A549 (cell line): ENCODE data around the gene PRSS2. TPM values are rescaled to one million over a fixed set of nuclear protein-coding genes. Genes with fewer than 3 reads are reported as not detected.

ENCODE experiments used
- ATAC-seq, 2 experiments: fragments of 200-7000 bp in 1 of 2; fragments of >200 bp in 1 of 2; cut with Nextera tagmentation in 1 of 2; cut with Tn5 transposase in 1 of 2; 3 replicates each; pipeline versions ENCODE4 v1.8.0 to v1.9.1; 2018 to 2020; ENCODE audit warnings: mild to moderate bottlenecking in 1 of 2, moderate library complexity in 1 of 2
- CTCF ChIA-PET: fragments of 300-600 bp; sonication (Branson Sonifier 250); formaldehyde crosslinking; extraction: SDS; loops from one replicate; lab custom pipeline; 2021; ENCODE audit warnings: antibody characterized with exemption, inconsistent platforms; lab: Yijun Ruan, JAX
- POLR2A ChIA-PET: fragments of 350-600 bp; formaldehyde crosslinking; extraction: SDS; loops from one replicate; lab custom pipeline; 2021; ENCODE audit warnings: antibody characterized with exemption, inconsistent platforms; lab: Yijun Ruan, JAX
- DNase-seq, 2 experiments: peaks; one replicate each; pipeline versions ENCODE4 v3.0.0 to v3.0.0-alpha.2; 2011 to 2016; ENCODE audit warnings: low read depth in 1 of 2, low spot score in 1 of 2
- FAIRE-seq: peaks from 2 replicates; lab custom pipeline; 2011; peaks lifted over from hg19 to GRCh38; lab: Jason Lieb, UNC
- H3K27ac ChIP-seq, 2 experiments: fragments of >200 bp; sonication (Bioruptor Twin); formaldehyde crosslinking; 3 replicates each; pipeline ENCODE4 v1.5.1; 2016 to 2017
- H3K4me1 ChIP-seq: fragments of >200 bp; sonication (Bioruptor Twin); formaldehyde crosslinking; 3 replicates; pipeline ENCODE4 v1.6.1; 2016
- H3K4me2 ChIP-seq: fragments of >200 bp; sonication (Bioruptor Twin); formaldehyde crosslinking; 3 replicates; pipeline ENCODE4 v1.6.1; 2016
- H3K4me3 ChIP-seq: fragments of >200 bp; sonication (Bioruptor Twin); formaldehyde crosslinking; 3 replicates; pipeline ENCODE4 v1.5.1; 2016
- H3K9me3 ChIP-seq: fragments of >200 bp; sonication (Bioruptor Twin); formaldehyde crosslinking; 3 replicates; pipeline ENCODE4 v1.6.1; 2016
- BCL3 ChIP-seq: fragments of >200 bp; sonication (Bioruptor Twin); formaldehyde crosslinking; IDR thresholded peaks from 3 replicates; pipeline ENCODE4 v1.6.1; 2016
- CBX2 ChIP-seq: fragments of 200-600 bp; sonication (generic); IDR thresholded peaks from 2 replicates; pipeline ENCODE4 v1.6.1; 2016; ENCODE audit warnings: low read depth, mild to moderate bottlenecking, borderline replicate concordance
- E2F6 ChIP-seq: IDR thresholded peaks from 2 replicates; pipeline ENCODE4 v1.6.1; 2012; ENCODE audit warnings: low read depth, borderline replicate concordance
- EHF ChIP-seq: fragments of 250-450 bp; sonication (Bioruptor Pico); IDR thresholded peaks from 2 replicates; pipeline ENCODE4 v1.5.0; 2020; ENCODE audit warnings: mild to moderate bottlenecking
- EHMT2 ChIP-seq: fragments of 200-600 bp; sonication (generic); IDR thresholded peaks from 2 replicates; pipeline ENCODE4 v1.6.1; 2016; ENCODE audit warnings: antibody characterized with exemption, low read depth, mild to moderate bottlenecking, moderate library complexity
- ESRRA ChIP-seq: fragments of 150-350 bp; IDR thresholded peaks from 2 replicates; pipeline ENCODE4 v1.6.1; 2014; ENCODE audit warnings: mild to moderate bottlenecking, low read length, borderline replicate concordance
- FOXS1 ChIP-seq: fragments of 250-450 bp; sonication (Bioruptor Pico); IDR thresholded peaks from 2 replicates; pipeline ENCODE4 v1.5.0; 2020; ENCODE audit warnings: mild to moderate bottlenecking, moderate library complexity
- GATA3 ChIP-seq: IDR thresholded peaks from 2 replicates; pipeline ENCODE4 v1.6.1; 2012; ENCODE audit warnings: borderline replicate concordance
- HDAC2 ChIP-seq: fragments of 200-600 bp; sonication (generic); IDR thresholded peaks from 2 replicates; pipeline ENCODE4 v1.6.1; 2016
- HEYL ChIP-seq: fragments of 250-450 bp; sonication (Bioruptor Pico); IDR thresholded peaks from 2 replicates; pipeline ENCODE4 v1.8.0; 2021; ENCODE audit warnings: mild to moderate bottlenecking, moderate library complexity
- HMGXB4 ChIP-seq: fragments of 250-450 bp; sonication (Bioruptor Pico); IDR thresholded peaks from 2 replicates; pipeline ENCODE4 v1.5.0; 2021; ENCODE audit warnings: mild to moderate bottlenecking, moderate library complexity, borderline replicate concordance
- HOXA7 ChIP-seq: fragments of 250-450 bp; sonication (Bioruptor Pico); IDR thresholded peaks from 2 replicates; pipeline ENCODE4 v1.5.0; 2020; ENCODE audit warnings: mild to moderate bottlenecking, moderate library complexity
- JUN ChIP-seq, 2 experiments: fragments of >200 bp; sonication (Bioruptor Twin); formaldehyde crosslinking; IDR thresholded peaks; 2 replicates in 1 of 2; 3 replicates in 1 of 2; pipeline ENCODE4 v1.6.1; 2016 to 2017
- JUNB ChIP-seq: fragments of >200 bp; sonication (Bioruptor Twin); formaldehyde crosslinking; IDR thresholded peaks from 2 replicates; pipeline ENCODE4 v1.6.1; 2016
- KDM1A ChIP-seq: fragments of 200-600 bp; sonication (generic); IDR thresholded peaks from 2 replicates; pipeline ENCODE4 v1.6.1; 2016; ENCODE audit warnings: low read depth, mild to moderate bottlenecking
- KDM5A ChIP-seq: fragments of 200-600 bp; sonication (generic); IDR thresholded peaks from 2 replicates; pipeline ENCODE4 v1.6.1; 2016; ENCODE audit warnings: antibody characterized with exemption, mild to moderate bottlenecking
- MAFK ChIP-seq: fragments of 450-650 bp; IDR thresholded peaks from 2 replicates; pipeline ENCODE4 v1.6.1; 2014; ENCODE audit not compliant: partially characterized antibody
- POLR2AphosphoS2 ChIP-seq: conservative IDR thresholded peaks from 2 replicates; pipeline ENCODE4 v1.6.1; 2012; ENCODE audit warnings: low read length, improper control_type of control experiment, inconsistent platforms
- RARB ChIP-seq: fragments of 250-450 bp; sonication (Bioruptor Pico); IDR thresholded peaks from 2 replicates; pipeline ENCODE4 v1.8.0; 2021; ENCODE audit warnings: mild to moderate bottlenecking, moderate library complexity
- RCOR1 ChIP-seq: fragments of 150-350 bp; IDR thresholded peaks from 2 replicates; pipeline ENCODE4 v1.6.1; 2014; ENCODE audit warnings: antibody characterized with exemption, low read length, low read depth
- RNF2 ChIP-seq: fragments of 200-600 bp; sonication (generic); IDR thresholded peaks from 2 replicates; pipeline ENCODE4 v1.6.1; 2016; ENCODE audit warnings: low read depth, mild to moderate bottlenecking, antibody characterized with exemption, moderate library complexity, borderline replicate concordance
- SMC3 ChIP-seq: fragments of >200 bp; sonication (Bioruptor Twin); formaldehyde crosslinking; IDR thresholded peaks from 3 replicates; pipeline ENCODE4 v1.6.1; 2018; ENCODE audit warnings: inconsistent platforms
- TP53 ChIP-seq: fragments of 250-450 bp; sonication (Bioruptor Pico); IDR thresholded peaks from 2 replicates; pipeline ENCODE4 v1.5.0; 2021; ENCODE audit warnings: mild to moderate bottlenecking, moderate library complexity
- USF2 ChIP-seq: fragments of 450-650 bp; IDR thresholded peaks from 2 replicates; pipeline ENCODE4 v1.6.1; 2014; ENCODE audit warnings: antibody characterized with exemption
- ZC3H11A ChIP-seq: fragments of 450-650 bp; IDR thresholded peaks from 2 replicates; pipeline ENCODE4 v1.6.1; 2014; ENCODE audit warnings: antibody characterized with exemption, mild to moderate bottlenecking
- ZSCAN20 ChIP-seq: fragments of 250-450 bp; sonication (Bioruptor Pico); IDR thresholded peaks from 2 replicates; pipeline ENCODE4 v1.8.0; 2022; ENCODE audit warnings: mild to moderate bottlenecking, moderate library complexity
- WGBS: methylation state at CpG from one replicate; pipeline ENCODE4 v1.1.6; 2017; ENCODE audit errors: missing lambda C conversion rate; 5-methylcytosine and 5-hydroxymethylcytosine counted together
- polyA plus RNA-seq, 4 experiments: library from polyadenylated mRNA; depleted of rRNA in 3 of 4; stranded (reverse); fragments of >200 nt; fragmentation: RNase III in 1 of 4; extraction: RNeasy Plus Mini Kit Qiagen cat#74134 plus additional on column Dnase treatment in 1 of 4; gene quantifications; 2 replicates in 3 of 4; 3 replicates in 1 of 4; pipeline ENCODE4 v1.2.3, GENCODE V29; 2011 to 2017
- TF ChIP-seq, protein P1 (sequence below): fragments of 150-350 bp; IDR thresholded peaks from 2 replicates; pipeline ENCODE4 v1.6.1; 2014; ENCODE audit warnings: low read depth, mild to moderate bottlenecking, low read length

Gene PRSS2
- polyA plus RNA-seq, 2 of the 4 experiments (the other 2 are of a cell fraction), result not detected

- H3K4me1 ChIP-seq, result no peaks in the 10 kb centered on the region
- H3K4me2 ChIP-seq, result no peak overlapping the region
- TF ChIP-seq FOXS1 (CRISPR knock-in tag) (no peak), ESRRA (no peak), JUNB (no peak), ZSCAN20 (CRISPR knock-in tag) (no peak), JUN (IDR thresholded peaks at IDR 0.05) (no peak), HEYL (CRISPR knock-in tag) (no peak), EHMT2 (no peak), MAFK (no peak), GATA3 (no peak), RCOR1 (no peak), TP53 (CRISPR knock-in tag) (no peak), E2F6 (no peak)
- TF ChIP-seq, protein P1, sequence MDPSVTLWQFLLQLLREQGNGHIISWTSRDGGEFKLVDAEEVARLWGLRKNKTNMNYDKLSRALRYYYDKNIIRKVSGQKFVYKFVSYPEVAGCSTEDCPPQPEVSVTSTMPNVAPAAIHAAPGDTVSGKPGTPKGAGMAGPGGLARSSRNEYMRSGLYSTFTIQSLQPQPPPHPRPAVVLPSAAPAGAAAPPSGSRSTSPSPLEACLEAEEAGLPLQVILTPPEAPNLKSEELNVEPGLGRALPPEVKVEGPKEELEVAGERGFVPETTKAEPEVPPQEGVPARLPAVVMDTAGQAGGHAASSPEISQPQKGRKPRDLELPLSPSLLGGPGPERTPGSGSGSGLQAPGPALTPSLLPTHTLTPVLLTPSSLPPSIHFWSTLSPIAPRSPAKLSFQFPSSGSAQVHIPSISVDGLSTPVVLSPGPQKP, result no peak
- H3K4me3 ChIP-seq, result no peak overlapping the region
- no peak for DNase-seq
- no peak for FAIRE-seq
- H3K27ac ChIP-seq, result no peak overlapping the region
- 33% methylated on average over 3 of the region's 3 CpGs for WGBS
- ATAC-seq, result no peak
- POLR2A ChIA-PET, result no interaction called here
- CTCF ChIA-PET, result interaction anchor here (0.7 to 1.6 kb wide), 3 partner anchors 32 to 211 kb away, joined by 3 to 5 read pairs (median 4); no protein-coding TSS in a partner anchor
- no peaks in the 10 kb centered on the region for H3K9me3 ChIP-seq
Measured at GRCh38 chr7:142815134-142815533, 44.4 kb downstream of the PRSS2 start.

DNA sequence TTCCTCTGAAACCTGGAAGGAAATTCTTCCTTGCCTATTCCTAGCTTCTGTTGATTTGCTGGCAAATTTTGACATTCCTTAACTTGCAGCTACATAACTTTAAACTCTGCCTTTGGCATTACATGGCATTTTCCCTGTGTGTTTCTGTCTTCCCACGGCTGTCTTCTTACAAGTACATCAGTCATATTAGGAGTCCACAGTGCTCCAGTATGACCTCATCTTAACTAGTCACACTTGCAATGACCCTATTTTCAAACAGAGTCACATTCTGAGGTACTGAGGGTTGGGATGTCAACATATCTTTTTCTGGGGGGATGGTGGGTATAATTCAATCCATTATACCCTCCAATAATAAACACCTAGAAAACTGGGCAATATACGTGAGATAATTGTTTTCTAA is 46.7 kb downstream of the PRSS2 start:
- ChIA-PET CTCF (interaction anchor here (1.1 to 2.2 kb wide), 2 partner anchors 186 to 214 kb away, joined by 3 to 5 read pairs; no protein-coding TSS in a partner anchor), POLR2A (no interaction called here)
- H3K27ac ChIP-seq, result no peak overlapping the region
- TF ChIP-seq BCL3, result no peak
- no peak for TF ChIP-seq SMC3
- TF ChIP-seq POLR2AphosphoS2, result no peak
- no peak for TF ChIP-seq ZC3H11A
- TF ChIP-seq, protein P1, result no peak
- TF ChIP-seq RNF2, result no peak
- no peak overlapping the region for H3K4me3 ChIP-seq
- H3K4me2 ChIP-seq, result no peak overlapping the region
- FAIRE-seq, result no peak
- no peaks in the 10 kb centered on the region for H3K4me1 ChIP-seq
- ATAC-seq, result no peak
- H3K9me3 ChIP-seq, result no peaks in the 10 kb centered on the region
- 9% methylated on average over 2 of the region's 2 CpGs for WGBS
- no peak for DNase-seq

DNA sequence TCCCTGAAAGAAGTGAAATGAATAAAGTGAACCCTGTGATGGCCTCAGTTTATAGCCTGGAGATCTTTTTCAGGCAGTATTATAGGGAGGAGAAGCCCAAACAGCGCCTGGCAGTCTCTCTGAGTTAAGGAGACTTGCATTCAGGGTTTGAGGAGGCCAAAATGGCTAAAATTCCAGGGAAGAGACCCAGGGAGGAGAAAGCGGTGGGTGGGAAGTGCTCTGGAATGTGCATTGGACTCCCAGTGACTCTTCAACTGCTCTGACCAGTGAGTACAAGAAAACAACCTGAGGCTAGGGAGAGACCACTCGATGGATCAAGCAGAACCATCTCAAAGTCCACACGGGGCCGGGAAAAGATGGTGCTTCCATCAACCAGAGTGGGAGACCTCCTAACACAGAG is 48.8 kb downstream of the PRSS2 start:
- Histone ChIP-seq H3K4me3 (no peak overlapping the region), H3K27ac (no peak overlapping the region), H3K4me2 (no peak overlapping the region), H3K9me3 (no peaks in the 10 kb centered on the region), H3K4me1 (no peaks in the 10 kb centered on the region)
- ChIA-PET POLR2A (no interaction called here), CTCF (interaction anchor here (2.4 kb wide), 1 partner anchor 9 kb away, joined by 8 read pairs; no protein-coding TSS in a partner anchor)
- DNase-seq (no peak), ATAC-seq (no peak), FAIRE-seq (no peak)
- WGBS, result 5% methylated on average over 5 of the region's 5 CpGs
- no peak for TF ChIP-seq HMGXB4 (CRISPR knock-in tag)
- TF ChIP-seq EHF (CRISPR knock-in tag), result no peak
- no peak for TF ChIP-seq KDM5A
- no peak for TF ChIP-seq CBX2
- no peak for TF ChIP-seq HOXA7 (CRISPR knock-in tag)
- no peak for TF ChIP-seq JUN (IDR thresholded peaks at IDR 0.05)
- TF ChIP-seq HDAC2, result no peak
- no peak for TF ChIP-seq EHMT2
- no peak for TF ChIP-seq KDM1A
- TF ChIP-seq USF2, result no peak
- no peak for TF ChIP-seq ZSCAN20 (CRISPR knock-in tag)
- no peak for TF ChIP-seq RARB (CRISPR knock-in tag)
- TF ChIP-seq TP53 (CRISPR knock-in tag), result no peak
- no peak for TF ChIP-seq BCL3
